Fibroblast of lung (primary cell): ENCODE results near the gene ENDOD1.

Experiments
- EZH2 ChIP-seq: IDR thresholded peaks from 2 replicates; pipeline ENCODE4 v1.5.1; 2012; ENCODE audit warnings: low read length, control low read depth, mild to moderate bottlenecking; ENCODE audit errors: missing control alignments
- TF ChIP-seq, protein P1 (sequence below), 2 donors: IDR thresholded peaks in 1 of 2; conservative IDR thresholded peaks in 1 of 2; 1 replicate in 1 of 2; 2 replicates in 1 of 2; pipeline ENCODE4 v1.5.1; 2011 to 2012; ENCODE audit warnings: low read length in 2 of 2, control low read depth in 1 of 2, inconsistent platforms in 1 of 2, low read depth in 1 of 2, mild to moderate bottlenecking in 1 of 2

GRCh38 chr11:95076416-95076815, 13.2 kb upstream of the ENDOD1 start:
- TF ChIP-seq, protein P1, sequence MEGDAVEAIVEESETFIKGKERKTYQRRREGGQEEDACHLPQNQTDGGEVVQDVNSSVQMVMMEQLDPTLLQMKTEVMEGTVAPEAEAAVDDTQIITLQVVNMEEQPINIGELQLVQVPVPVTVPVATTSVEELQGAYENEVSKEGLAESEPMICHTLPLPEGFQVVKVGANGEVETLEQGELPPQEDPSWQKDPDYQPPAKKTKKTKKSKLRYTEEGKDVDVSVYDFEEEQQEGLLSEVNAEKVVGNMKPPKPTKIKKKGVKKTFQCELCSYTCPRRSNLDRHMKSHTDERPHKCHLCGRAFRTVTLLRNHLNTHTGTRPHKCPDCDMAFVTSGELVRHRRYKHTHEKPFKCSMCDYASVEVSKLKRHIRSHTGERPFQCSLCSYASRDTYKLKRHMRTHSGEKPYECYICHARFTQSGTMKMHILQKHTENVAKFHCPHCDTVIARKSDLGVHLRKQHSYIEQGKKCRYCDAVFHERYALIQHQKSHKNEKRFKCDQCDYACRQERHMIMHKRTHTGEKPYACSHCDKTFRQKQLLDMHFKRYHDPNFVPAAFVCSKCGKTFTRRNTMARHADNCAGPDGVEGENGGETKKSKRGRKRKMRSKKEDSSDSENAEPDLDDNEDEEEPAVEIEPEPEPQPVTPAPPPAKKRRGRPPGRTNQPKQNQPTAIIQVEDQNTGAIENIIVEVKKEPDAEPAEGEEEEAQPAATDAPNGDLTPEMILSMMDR (conservative IDR thresholded peaks at IDR 0.05 in 1 of 2, IDR thresholded peaks at IDR 0.05 in 1 of 2; ENCODE audit: low read depth in 1 of 2, low read length in 2 of 2), result no peak
- no peak for TF ChIP-seq EZH2
